Trophoblast cell (in vitro differentiated cells and primary cell): Measurements from ENCODE around the gene CEP162.

Experiments used
- DNase-seq, 2 donors: peaks; one replicate each; pipeline ENCODE4 v3.0.0-alpha.2; 2016
- H2AFZ ChIP-seq: 2 replicates; pipeline ENCODE4 v1.6.1; 2013; ENCODE audit warnings: low read length, moderate library complexity, mild to moderate bottlenecking; ENCODE audit not compliant: insufficient read depth, poor library complexity
- H2AK5ac ChIP-seq: 2 replicates; pipeline ENCODE4 v1.6.1; 2013; ENCODE audit warnings: mild to moderate bottlenecking, low read length
- H2BK120ac ChIP-seq: 2 replicates; pipeline ENCODE4 v1.6.1; 2013; ENCODE audit warnings: low read length, mild to moderate bottlenecking, moderate library complexity; ENCODE audit not compliant: insufficient read depth, poor library complexity
- H2BK12ac ChIP-seq: 2 replicates; pipeline ENCODE4 v1.6.1; 2013; ENCODE audit warnings: mild to moderate bottlenecking, low read length, moderate library complexity
- H2BK5ac ChIP-seq: 2 replicates; pipeline ENCODE4 v1.6.1; 2013; ENCODE audit warnings: low read length, low read depth, moderate library complexity, mild to moderate bottlenecking; ENCODE audit not compliant: poor library complexity
- H3K14ac ChIP-seq: 2 replicates; pipeline ENCODE4 v1.6.1; 2013; ENCODE audit warnings: mild to moderate bottlenecking, low read length
- H3K18ac ChIP-seq: 2 replicates; pipeline ENCODE4 v1.6.1; 2013; ENCODE audit warnings: mild to moderate bottlenecking, low read length
- H3K23ac ChIP-seq: 2 replicates; pipeline ENCODE4 v1.6.1; 2013; ENCODE audit warnings: low read length
- H3K27ac ChIP-seq: 2 replicates; pipeline ENCODE4 v1.5.1; 2013; ENCODE audit warnings: low read depth, mild to moderate bottlenecking, inconsistent platforms, low read length, moderate library complexity
- H3K27me3 ChIP-seq: 2 replicates; pipeline ENCODE4 v1.6.1; 2013; ENCODE audit warnings: inconsistent platforms, mild to moderate bottlenecking, low read length, moderate library complexity; ENCODE audit not compliant: insufficient read depth
- H3K36me3 ChIP-seq, 2 experiments: 1 replicate in 1 of 2; 2 replicates in 1 of 2; pipeline ENCODE4 v1.6.1; 2013; ENCODE audit warnings: low read length in 2 of 2, mild to moderate bottlenecking in 2 of 2, moderate library complexity in 1 of 2; ENCODE audit not compliant: insufficient read depth in 2 of 2, control insufficient read depth in 1 of 2
- H3K4ac ChIP-seq: 2 replicates; pipeline ENCODE4 v1.6.1; 2013; ENCODE audit warnings: low read depth, mild to moderate bottlenecking, low read length, moderate library complexity
- H3K4me1 ChIP-seq, 2 experiments: 1 replicate in 1 of 2; 2 replicates in 1 of 2; pipeline ENCODE4 v1.6.1; 2013; ENCODE audit warnings: low read length in 2 of 2, mild to moderate bottlenecking in 2 of 2, moderate library complexity in 1 of 2; ENCODE audit not compliant: insufficient read depth in 2 of 2, control insufficient read depth in 1 of 2
- H3K4me2 ChIP-seq: 2 replicates; pipeline ENCODE4 v1.6.1; 2013; ENCODE audit warnings: inconsistent platforms, mild to moderate bottlenecking, low read length, moderate library complexity
- H3K4me3 ChIP-seq: 2 replicates; pipeline ENCODE4 v1.5.1; 2013; ENCODE audit warnings: mild to moderate bottlenecking, low read depth, low read length, inconsistent platforms
- H3K79me1 ChIP-seq: one replicate; pipeline ENCODE4 v1.6.1; 2013; ENCODE audit warnings: low read length
- H3K79me2 ChIP-seq: 2 replicates; pipeline ENCODE4 v1.6.1; 2013; ENCODE audit warnings: low read length, mild to moderate bottlenecking; ENCODE audit not compliant: control insufficient read depth, insufficient read depth, poor library complexity
- H3K9ac ChIP-seq: 2 replicates; pipeline ENCODE4 v1.6.1; 2013; ENCODE audit warnings: mild to moderate bottlenecking, low read length
- H3K9me3 ChIP-seq: 2 replicates; pipeline ENCODE4 v1.6.1; 2013; ENCODE audit warnings: low read depth, mild to moderate bottlenecking, control low read depth, inconsistent platforms, low read length; ENCODE audit not compliant: insufficient read depth
- H4K12ac ChIP-seq: 2 replicates; pipeline ENCODE4 v1.6.1; 2013; ENCODE audit warnings: low read depth, mild to moderate bottlenecking, low read length, moderate library complexity
- H4K8ac ChIP-seq: 2 replicates; pipeline ENCODE4 v1.6.1; 2013; ENCODE audit warnings: low read depth, mild to moderate bottlenecking, low read length, moderate library complexity
- H4K91ac ChIP-seq: one replicate; pipeline ENCODE4 v1.6.1; 2013; ENCODE audit warnings: low read depth, mild to moderate bottlenecking, low read length, moderate library complexity
- WGBS: extraction: QIAGEN DNeasy Blood & Tissue Kit; methylation state at CpG from one replicate; pipeline ENCODE4 v1.1.7; 2013; ENCODE audit warnings: missing lambda C conversion rate; ENCODE audit not compliant: insufficient read length, insufficient coverage; ENCODE audit errors: extremely low coverage; 5-methylcytosine and 5-hydroxymethylcytosine counted together

CEP162 gene

DNA sequence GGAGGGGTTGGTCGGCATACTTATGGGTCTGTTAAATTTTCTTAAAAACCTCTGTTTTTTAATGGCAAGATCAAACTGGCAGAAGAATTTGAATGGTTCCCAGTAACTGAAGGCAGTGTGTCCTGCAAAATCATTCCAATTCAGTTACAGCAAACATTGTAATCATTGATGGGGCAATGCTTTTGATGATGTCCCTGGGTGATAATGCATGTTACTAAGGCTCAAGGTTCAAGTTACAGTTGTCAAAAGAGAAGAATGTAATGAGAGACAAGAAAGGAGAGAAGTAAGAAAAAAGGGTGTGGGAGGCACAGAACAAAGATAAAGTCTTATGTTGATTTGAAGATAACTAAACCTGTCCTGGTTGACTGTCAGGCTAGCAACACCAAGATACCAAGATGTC is 54.9 kb downstream of the CEP162 start:
- no peak overlapping the region for H4K12ac ChIP-seq
- no peak overlapping the region for H2BK12ac ChIP-seq
- no peak overlapping the region for H3K4me3 ChIP-seq
- no peak overlapping the region for H3K18ac ChIP-seq
- no peak overlapping the region for H3K4ac ChIP-seq
- H3K9ac ChIP-seq = no peak overlapping the region
- H3K79me2 ChIP-seq = no peaks in the 10 kb centered on the region
- H4K91ac ChIP-seq = no peak overlapping the region
- H2AFZ ChIP-seq = no peak overlapping the region
- no peaks in the 10 kb centered on the region for H3K36me3 ChIP-seq
- no peak overlapping the region for H2BK120ac ChIP-seq
- H3K4me1 ChIP-seq = no peaks in the 10 kb centered on the region
- no peak overlapping the region for H3K14ac ChIP-seq
- WGBS = no CpG with 5 or more reads among the region's 1 CpG
- no peak overlapping the region for H2BK5ac ChIP-seq
- no peaks in the 10 kb centered on the region for H3K27me3 ChIP-seq
- no peak overlapping the region for H3K27ac ChIP-seq
- H2AK5ac ChIP-seq = no peak overlapping the region
- H3K4me2 ChIP-seq = no peak overlapping the region
- no peak overlapping the region for H4K8ac ChIP-seq
- H3K79me1 ChIP-seq = no peaks in the 10 kb centered on the region
- no peak overlapping the region for H3K23ac ChIP-seq
- DNase-seq = peak in 1 of 2 donors; percentile 81
- no peaks in the 10 kb centered on the region for H3K9me3 ChIP-seq

- no peaks in the 10 kb centered on the region for H3K4me1 ChIP-seq
- no CpG with 5 or more reads among the region's 2 CpGs for WGBS
These were observed 55.4 kb downstream of the CEP162 start for GRCh38 chr6:84172080-84172479.

GRCh38 chr6:84167457-84167856 is 60.0 kb downstream of the CEP162 start:
- H2AK5ac ChIP-seq = no peak overlapping the region
- DNase-seq = no peak
- no CpG with 5 or more reads among the region's 1 CpG for whole genome bisulfite sequencing
- no peaks in the 10 kb centered on the region for H3K79me1 ChIP-seq
- no peak overlapping the region for H3K27ac ChIP-seq
- no peak overlapping the region for H2BK5ac ChIP-seq
- no peak overlapping the region for H3K14ac ChIP-seq
- no peak overlapping the region for H3K4me2 ChIP-seq
- peaks cover 0 to 2% of the 10 kb centered on the region in 2 experiments for H3K36me3 ChIP-seq
- no peak overlapping the region for H3K4ac ChIP-seq
- no peak overlapping the region for H3K23ac ChIP-seq
- H3K9me3 ChIP-seq = no peaks in the 10 kb centered on the region
- H3K27me3 ChIP-seq = no peaks in the 10 kb centered on the region
- H3K4me3 ChIP-seq = no peak overlapping the region
- no peak overlapping the region for H4K8ac ChIP-seq
- H3K18ac ChIP-seq = no peak overlapping the region
- H4K12ac ChIP-seq = no peak overlapping the region
- H3K79me2 ChIP-seq = no peaks in the 10 kb centered on the region
- no peak overlapping the region for H2BK120ac ChIP-seq
- no peak overlapping the region for H4K91ac ChIP-seq
- no peak overlapping the region for H2BK12ac ChIP-seq
- no peak overlapping the region for H2AFZ ChIP-seq
- H3K4me1 ChIP-seq = no peaks in the 10 kb centered on the region
- H3K9ac ChIP-seq = no peak overlapping the region

More at GRCh38 chr6:84172080-84172479, 55.4 kb downstream of the CEP162 start:
- H3K4ac ChIP-seq = no peak overlapping the region
- H3K18ac ChIP-seq = no peak overlapping the region
- H4K8ac ChIP-seq = no peak overlapping the region
- no peak overlapping the region for H2AK5ac ChIP-seq
- no peak overlapping the region for H3K27ac ChIP-seq
- no peaks in the 10 kb centered on the region for H3K36me3 ChIP-seq
- no peak overlapping the region for H3K14ac ChIP-seq
- H3K79me2 ChIP-seq = no peaks in the 10 kb centered on the region
- DNase-seq = peak in 1 of 2 donors; percentile 9
- no peak overlapping the region for H2BK5ac ChIP-seq
- no peaks in the 10 kb centered on the region for H3K79me1 ChIP-seq
- H3K23ac ChIP-seq = no peak overlapping the region
- no peak overlapping the region for H2BK12ac ChIP-seq
- no peak overlapping the region for H4K12ac ChIP-seq
- no peaks in the 10 kb centered on the region for H3K9me3 ChIP-seq
- H3K4me2 ChIP-seq = no peak overlapping the region
- H2BK120ac ChIP-seq = no peak overlapping the region
- H3K9ac ChIP-seq = no peak overlapping the region
- no peak overlapping the region for H3K4me3 ChIP-seq
- no peak overlapping the region for H2AFZ ChIP-seq
- H4K91ac ChIP-seq = no peak overlapping the region
- H3K27me3 ChIP-seq = no peaks in the 10 kb centered on the region

GRCh38 chr6:84166395-84166794 is 61.0 kb downstream of the CEP162 start:
- Histone ChIP-seq H2AK5ac (no peak overlapping the region), H3K9me3 (no peaks in the 10 kb centered on the region), H3K4ac (no peak overlapping the region), H3K4me1 (no peaks in the 10 kb centered on the region), H3K79me2 (no peaks in the 10 kb centered on the region), H2BK5ac (no peak overlapping the region), H2BK12ac (no peak overlapping the region), H3K79me1 (no peaks in the 10 kb centered on the region), H3K18ac (no peak overlapping the region), H3K4me3 (no peak overlapping the region), H3K27ac (no peak overlapping the region), H4K8ac (no peak overlapping the region), H3K36me3 (peaks cover 0 to 2% of the 10 kb centered on the region in 2 experiments), H4K12ac (no peak overlapping the region), H2BK120ac (no peak overlapping the region), H4K91ac (no peak overlapping the region), H3K9ac (no peak overlapping the region), H2AFZ (no peak overlapping the region), H3K23ac (no peak overlapping the region), H3K4me2 (no peak overlapping the region), H3K14ac (no peak overlapping the region), H3K27me3 (no peaks in the 10 kb centered on the region)
- DNase-seq = no peak
